ENCODE measurements around the gene SEMA7A.
A peak's percentile ranks its signal among the peaks of the same experiment; 100 is the strongest.
"Not testable (repeated sequence)": the region's sequence is repeated elsewhere in the genome, so short reads cannot be mapped to it uniquely, and the experiment has no call there.

Gene SEMA7A
- total RNA-seq, result 2.7 to 3.4 reads per million in 2 donors

- DNase-seq, result peak; percentile 50
Observed at GRCh38 chr15:74433592-74434262, at the start of gene SEMA7A. Gene SEMA7A (minus strand): TSS chr15:74433958. CDS start chr15:74433918, 40 bp downstream.

- no peak for DNase-seq
Observed at GRCh38 chr15:74482661-74483060, 48.9 kb upstream of the SEMA7A start.

GRCh38 chr15:74480364-74480763 is 46.6 kb upstream of the SEMA7A start:
- DNase-seq, result not testable (repeated sequence)

GRCh38 chr15:74471621-74472020 is 37.9 kb upstream of the SEMA7A start:
- not testable (repeated sequence) for DNase-seq

GRCh38 chr15:74470631-74471395 is 37.1 kb upstream of the SEMA7A start:
- DNase-seq, result no peak

- no peak for DNase-seq
Observed at GRCh38 chr15:74468341-74469032, 34.7 kb upstream of the SEMA7A start.

GRCh38 chr15:74466570-74466969 is 32.8 kb upstream of the SEMA7A start:
- no peak for DNase-seq

GRCh38 chr15:74464897-74465296 is 31.1 kb upstream of the SEMA7A start:
- no peak for DNase-seq

GRCh38 chr15:74464216-74464615 is 30.5 kb upstream of the SEMA7A start:
- DNase-seq, result no peak

- DNase-seq, result no peak
Observed at GRCh38 chr15:74463634-74464033, 29.9 kb upstream of the SEMA7A start.

- no peak for DNase-seq
Observed at GRCh38 chr15:74461847-74462511, 28.2 kb upstream of the SEMA7A start.

GRCh38 chr15:74460871-74461846 is 27.4 kb upstream of the SEMA7A start, which contains the start of gene UBL7:
Gene UBL7 (minus strand): TSS chr15:74461160. CDS start chr15:74458867, 2,293 bp downstream.
- peak; percentile 95 for DNase-seq

GRCh38 chr15:74460298-74460697 is 26.5 kb upstream of the SEMA7A start:
- DNase-seq, result no peak

GRCh38 chr15:74459798-74460197 is 26.0 kb upstream of the SEMA7A start:
- not testable (repeated sequence) for DNase-seq

- no peak for DNase-seq
Observed at GRCh38 chr15:74458473-74458872, 24.7 kb upstream of the SEMA7A start.

- DNase-seq, result not testable (repeated sequence)
Observed at GRCh38 chr15:74457036-74457435, 23.3 kb upstream of the SEMA7A start.

- DNase-seq, result no peak
Observed at GRCh38 chr15:74454764-74455500, 21.2 kb upstream of the SEMA7A start.

- DNase-seq, result no peak
Observed at GRCh38 chr15:74453925-74454763, 20.4 kb upstream of the SEMA7A start.

GRCh38 chr15:74451861-74452835 is 18.4 kb upstream of the SEMA7A start:
- no peak for DNase-seq

All from T-helper 9 cell (primary cell).